Measurements from ENCODE around the gene CYB5D1. TPM values are rescaled to one million over a fixed set of nuclear protein-coding genes. Genes with fewer than 3 reads are reported as not detected.

CYB5D1 gene
- total RNA-seq, 1 donor: 11.2 TPM

- no peak for DNase-seq (ENCODE audit: low read depth)
- peak overlapping the region; percentile 82 for H3K4me3 ChIP-seq (ENCODE audit: low read depth, low read length)
- TF ChIP-seq CTCF (IDR thresholded peaks at IDR 0.05; ENCODE audit: insufficient read depth, low read length): no peak
These were observed 27.0 kb downstream of the CYB5D1 start for GRCh38 chr17:7884581-7885366.

GRCh38 chr17:7885367-7886226, 27.8 kb downstream of the CYB5D1 start:
- TF ChIP-seq CTCF (IDR thresholded peaks at IDR 0.05; ENCODE audit: insufficient read depth, low read length): no peak
- DNase-seq (ENCODE audit: low read depth): peak; percentile 18

GRCh38 chr17:7886227-7887037, 28.6 kb downstream of the CYB5D1 start:
- peak; percentile 31 for DNase-seq (ENCODE audit: low read depth)

More at GRCh38 chr17:7885367-7886226, 27.8 kb downstream of the CYB5D1 start:
- H3K4me3 ChIP-seq (ENCODE audit: low read depth, low read length): peak overlapping the region; percentile 82

DNA sequence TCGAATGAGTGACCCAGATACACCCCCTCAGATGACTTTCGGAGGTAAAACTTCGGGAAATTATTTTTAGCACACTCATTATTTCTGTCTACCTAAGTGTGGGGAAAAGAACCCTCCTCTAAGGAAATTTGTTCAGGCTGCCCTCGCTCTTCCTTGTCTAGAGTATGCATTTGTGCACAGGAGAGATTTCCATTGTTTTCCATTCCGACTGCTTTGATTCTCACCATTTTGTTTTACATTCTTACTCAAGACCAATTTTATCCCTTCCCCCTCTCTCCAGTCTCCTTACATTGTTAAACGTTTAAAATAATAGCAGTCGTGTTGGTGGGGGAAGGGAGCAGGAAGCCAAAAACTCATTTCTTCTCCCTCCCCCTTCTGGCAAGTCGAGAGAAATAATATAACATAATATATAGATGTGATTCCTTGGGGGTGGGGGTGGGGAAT, 29.3 kb downstream of the CYB5D1 start:
- peak overlapping the region; percentile 82 for H3K4me3 ChIP-seq (ENCODE audit: low read depth, low read length)
- no peak for TF ChIP-seq CTCF (IDR thresholded peaks at IDR 0.05; ENCODE audit: insufficient read depth, low read length)
- no peak for DNase-seq (ENCODE audit: low read depth)

More at GRCh38 chr17:7886227-7887037, 28.6 kb downstream of the CYB5D1 start:
- H3K4me3 ChIP-seq (ENCODE audit: low read depth, low read length): peak overlapping the region; percentile 82
- no peak for TF ChIP-seq CTCF (IDR thresholded peaks at IDR 0.05; ENCODE audit: insufficient read depth, low read length)

GRCh38 chr17:7887482-7888183, 29.8 kb downstream of the CYB5D1 start:
- peak; percentile 97 for DNase-seq (ENCODE audit: low read depth)
- H3K4me3 ChIP-seq (ENCODE audit: low read depth, low read length): peak overlapping the region; percentile 82
- TF ChIP-seq CTCF (IDR thresholded peaks at IDR 0.05; ENCODE audit: insufficient read depth, low read length): no peak
